A673 (cell line): ENCODE results near the gene MTERF4. TPM values are rescaled to one million over a fixed set of nuclear protein-coding genes. Genes with fewer than 3 reads are reported as not detected.

Source experiments
- BruUV-seq: library from RNA; stranded (reverse); fragments of 400-500 nt; replicated peaks from 2 replicates; lab custom pipeline; 2021; lab: Mats Ljungman, UMichigan
- CTCF ChIA-PET: fragments of 300-600 bp; sonication (Branson Sonifier 250); formaldehyde crosslinking; loops from one replicate; lab custom pipeline; 2022; ENCODE audit warnings: antibody characterized with exemption; lab: Charles Lee
- POLR2A ChIA-PET: fragments of 300-600 bp; sonication (Branson Sonifier 250); formaldehyde crosslinking; loops from one replicate; lab custom pipeline; 2022; ENCODE audit warnings: antibody characterized with exemption; ENCODE audit not compliant: low non-redundant PET; lab: Charles Lee
- DNase-seq: peaks from one replicate; pipeline ENCODE4 v3.0.0-alpha.2; 2015; ENCODE audit warnings: low spot score
- H3K27ac ChIP-seq: fragments of 200-600 bp; sonication (generic); 2 replicates; pipeline ENCODE4 v1.5.1; 2016; ENCODE audit warnings: mixed run types, low read depth, mild to moderate bottlenecking, mixed read lengths, antibody characterized with exemption, low read length; ENCODE audit not compliant: poor library complexity, severe bottlenecking
- H3K27me3 ChIP-seq: fragments of 200-600 bp; sonication (generic); replicated peaks from 2 replicates; pipeline ENCODE4 v1.6.1; 2017; ENCODE audit warnings: mixed run types, low read depth, mild to moderate bottlenecking, mixed read lengths, antibody characterized with exemption, low read length; ENCODE audit not compliant: insufficient read depth, poor library complexity
- H3K36me3 ChIP-seq: fragments of 200-600 bp; sonication (generic); 2 replicates; pipeline ENCODE4 v1.6.1; 2016; ENCODE audit warnings: mixed run types, mild to moderate bottlenecking, mixed read lengths, antibody characterized with exemption, low read length; ENCODE audit not compliant: insufficient read depth, poor library complexity, severe bottlenecking
- H3K4me1 ChIP-seq: fragments of 200-600 bp; sonication (generic); 2 replicates; pipeline ENCODE4 v1.6.1; 2017; ENCODE audit warnings: mixed run types, mild to moderate bottlenecking, mixed read lengths, antibody characterized with exemption, low read length; ENCODE audit not compliant: insufficient read depth, poor library complexity, severe bottlenecking
- H3K4me3 ChIP-seq: fragments of 200-600 bp; sonication (generic); 2 replicates; pipeline ENCODE4 v1.5.1; 2016; ENCODE audit warnings: low read depth, mixed run types, mild to moderate bottlenecking, mixed read lengths, low read length; ENCODE audit not compliant: poor library complexity, severe bottlenecking
- H3K9me3 ChIP-seq: fragments of 200-600 bp; sonication (generic); 2 replicates; pipeline ENCODE4 v1.6.1; 2016; ENCODE audit warnings: mixed run types, low read depth, mild to moderate bottlenecking, mixed read lengths, antibody characterized with exemption, low read length; ENCODE audit not compliant: poor library complexity, severe bottlenecking
- EZH2 ChIP-seq: fragments of 200-600 bp; sonication (generic); IDR thresholded peaks from 2 replicates; pipeline ENCODE4 v1.6.1; 2017; ENCODE audit warnings: borderline replicate concordance, low read depth, mild to moderate bottlenecking, mixed read lengths, antibody characterized with exemption, low read length; ENCODE audit not compliant: poor library complexity, severe bottlenecking
- intact Hi-C: fragments of 100-400 bp; cut with micrococcal nuclease; formaldehyde crosslinking; loops from one replicate; pipeline ENCODE4 v1.10.0; 2022; ENCODE audit not compliant: unreplicated experiment
- total RNA-seq: library from RNA; stranded (reverse); gene quantifications from 2 replicates; pipeline ENCODE4 v1.2.3, GENCODE V29; 2021
- TF ChIP-seq, protein P1 (sequence below): fragments of 300-800, 200-600 bp; sonication (generic); conservative IDR thresholded peaks from 2 replicates; pipeline ENCODE4 v1.5.1; 2017; ENCODE audit warnings: low read depth, mild to moderate bottlenecking, antibody characterized with exemption, low read length, moderate library complexity, mixed read lengths

Gene MTERF4
- total RNA-seq, 1 experiment from 2014 or later, result 39.8 TPM

- intact Hi-C loops, result no loop called here
- H3K4me1 ChIP-seq, result no peaks in the 10 kb centered on the region
- ChIA-PET CTCF (interaction anchor here (1.7 kb wide), 1 partner anchor 154 kb away, joined by 3 read pairs; no protein-coding TSS in a partner anchor), POLR2A (no interaction called here)
- TF ChIP-seq EZH2, result no peak
- TF ChIP-seq, protein P1, sequence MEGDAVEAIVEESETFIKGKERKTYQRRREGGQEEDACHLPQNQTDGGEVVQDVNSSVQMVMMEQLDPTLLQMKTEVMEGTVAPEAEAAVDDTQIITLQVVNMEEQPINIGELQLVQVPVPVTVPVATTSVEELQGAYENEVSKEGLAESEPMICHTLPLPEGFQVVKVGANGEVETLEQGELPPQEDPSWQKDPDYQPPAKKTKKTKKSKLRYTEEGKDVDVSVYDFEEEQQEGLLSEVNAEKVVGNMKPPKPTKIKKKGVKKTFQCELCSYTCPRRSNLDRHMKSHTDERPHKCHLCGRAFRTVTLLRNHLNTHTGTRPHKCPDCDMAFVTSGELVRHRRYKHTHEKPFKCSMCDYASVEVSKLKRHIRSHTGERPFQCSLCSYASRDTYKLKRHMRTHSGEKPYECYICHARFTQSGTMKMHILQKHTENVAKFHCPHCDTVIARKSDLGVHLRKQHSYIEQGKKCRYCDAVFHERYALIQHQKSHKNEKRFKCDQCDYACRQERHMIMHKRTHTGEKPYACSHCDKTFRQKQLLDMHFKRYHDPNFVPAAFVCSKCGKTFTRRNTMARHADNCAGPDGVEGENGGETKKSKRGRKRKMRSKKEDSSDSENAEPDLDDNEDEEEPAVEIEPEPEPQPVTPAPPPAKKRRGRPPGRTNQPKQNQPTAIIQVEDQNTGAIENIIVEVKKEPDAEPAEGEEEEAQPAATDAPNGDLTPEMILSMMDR, result no peak
- no peaks in the 10 kb centered on the region for H3K36me3 ChIP-seq
- no peak overlapping the region for H3K4me3 ChIP-seq
- H3K27me3 ChIP-seq, result no peaks in the 10 kb centered on the region
- no TSS peak for BruUV-seq
- no peak for DNase-seq
- H3K9me3 ChIP-seq, result no peaks in the 10 kb centered on the region
- no peak overlapping the region for H3K27ac ChIP-seq
Measured at GRCh38 chr2:241068136-241068941, 33.7 kb downstream of the MTERF4 start.

DNA sequence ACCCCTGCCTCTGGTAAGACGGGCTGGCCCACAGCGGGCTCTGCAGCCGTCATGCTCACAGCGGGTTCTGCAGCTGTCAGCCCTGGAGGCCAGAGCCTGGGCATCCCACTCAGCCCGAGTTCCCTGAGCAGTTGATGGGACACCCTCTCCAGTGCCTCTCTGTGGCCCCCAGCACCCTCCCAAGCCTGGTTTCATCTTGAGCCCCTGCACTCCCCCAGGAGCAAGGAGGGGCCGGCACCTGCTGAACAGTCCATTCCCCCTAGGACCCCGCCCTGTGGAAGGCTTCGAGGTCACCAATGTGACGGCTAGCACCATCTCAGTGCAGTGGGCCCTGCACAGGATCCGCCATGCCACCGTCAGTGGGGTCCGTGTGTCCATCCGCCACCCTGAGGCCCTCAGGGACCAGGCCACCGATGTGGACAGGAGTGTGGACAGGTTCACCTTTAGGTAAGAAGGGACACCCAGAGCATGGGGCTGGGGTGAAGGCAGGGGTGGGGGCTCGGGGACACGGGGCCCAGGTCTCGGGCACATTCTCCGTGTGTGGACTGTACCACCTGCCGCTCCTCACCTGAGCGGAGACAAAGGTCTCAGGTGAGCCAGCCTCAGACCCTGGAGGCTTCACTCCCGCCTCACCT lies 34.5 kb downstream of the MTERF4 start:
- intact Hi-C loops, result no loop called here
- no peak overlapping the region for H3K27ac ChIP-seq
- H3K36me3 ChIP-seq, result no peaks in the 10 kb centered on the region
- H3K4me1 ChIP-seq, result no peaks in the 10 kb centered on the region
- no peak overlapping the region for H3K4me3 ChIP-seq
- H3K9me3 ChIP-seq, result no peaks in the 10 kb centered on the region
- TF ChIP-seq, protein P1, result no peak
- no peak for TF ChIP-seq EZH2
- no peak for DNase-seq
- H3K27me3 ChIP-seq, result no peaks in the 10 kb centered on the region
- CTCF ChIA-PET, result interaction anchor here (1.7 kb wide), 1 partner anchor 153 kb away, joined by 3 read pairs; no protein-coding TSS in a partner anchor
- no TSS peak for BruUV-seq
- POLR2A ChIA-PET, result no interaction called here

- DNase-seq, result no peak
- Histone ChIP-seq H3K4me3 (no peak overlapping the region), H3K27me3 (no peaks in the 10 kb centered on the region), H3K9me3 (no peaks in the 10 kb centered on the region), H3K4me1 (no peaks in the 10 kb centered on the region), H3K27ac (no peak overlapping the region), H3K36me3 (no peaks in the 10 kb centered on the region)
- ChIA-PET POLR2A (no interaction called here), CTCF (no interaction called here)
- TF ChIP-seq, protein P1, result no peak
- TF ChIP-seq EZH2, result no peak
- no TSS peak for BruUV-seq
- intact Hi-C loops, result no loop called here
Measured at GRCh38 chr2:241066893-241067341, 35.2 kb downstream of the MTERF4 start.
